TTC549 (cell line): ENCODE data around the gene PLCG1.
"Not testable (repeated sequence)": the region's sequence is repeated elsewhere in the genome, so short reads cannot be mapped to it uniquely, and the experiment has no call there.

ENCODE experiments used
- FAIRE-seq: peaks from 2 replicates; lab custom pipeline; 2012; peaks lifted over from hg19 to GRCh38; lab: Jason Lieb, UNC

The PLCG1 gene

GRCh38 chr20:41124451-41125094 lies 12.8 kb upstream of the PLCG1 start:
- FAIRE-seq, result no peak

GRCh38 chr20:41125530-41126457 lies 11.5 kb upstream of the PLCG1 start:
- no peak for FAIRE-seq

- FAIRE-seq, result no peak
These were observed 10.6 kb upstream of the PLCG1 start for GRCh38 chr20:41126719-41127118.

- FAIRE-seq, result not testable (repeated sequence)
These were observed 9.0 kb upstream of the PLCG1 start for GRCh38 chr20:41128317-41128716.

- no peak for FAIRE-seq
These were observed 5.6 kb upstream of the PLCG1 start for GRCh38 chr20:41131594-41132387.

- not testable (repeated sequence) for FAIRE-seq
These were observed 5.0 kb upstream of the PLCG1 start for GRCh38 chr20:41132388-41132775.

GRCh38 chr20:41133709-41134361 lies 3.5 kb upstream of the PLCG1 start:
- no peak for FAIRE-seq

GRCh38 chr20:41134362-41135186 lies 2.8 kb upstream of the PLCG1 start:
- no peak for FAIRE-seq

GRCh38 chr20:41135187-41135887 lies 2.0 kb upstream of the PLCG1 start:
- FAIRE-seq, result no peak

- FAIRE-seq, result no peak
These were observed 1.3 kb upstream of the PLCG1 start for GRCh38 chr20:41135888-41136679.

GRCh38 chr20:41137614-41138474 lies 501 bp downstream of the PLCG1 start:
- FAIRE-seq, result no peak

GRCh38 chr20:41138475-41139226 lies 1.3 kb downstream of the PLCG1 start:
- no peak for FAIRE-seq

GRCh38 chr20:41139227-41140093 lies 2.1 kb downstream of the PLCG1 start:
- no peak for FAIRE-seq

GRCh38 chr20:41140226-41141133 lies 3.1 kb downstream of the PLCG1 start:
- FAIRE-seq, result no peak

GRCh38 chr20:41141153-41141815 lies 3.9 kb downstream of the PLCG1 start:
- no peak for FAIRE-seq
